Duodenal mucosa (tissue), 2 donors: ENCODE measurements around the gene SMYD3.

ENCODE experiments used
- H3K27ac ChIP-seq: one replicate; pipeline ENCODE4 v1.7.0; 2013; ENCODE audit warnings: low read depth, low read length
- H3K27me3 ChIP-seq, 2 donors: one replicate each; pipeline ENCODE4 v1.7.0; 2013; ENCODE audit warnings: low read length in 2 of 2, control low read depth in 1 of 2; ENCODE audit not compliant: insufficient read depth in 2 of 2, control insufficient read depth in 1 of 2
- H3K36me3 ChIP-seq, 2 donors: one replicate each; pipeline ENCODE4 v1.7.0; 2013; ENCODE audit warnings: low read length in 2 of 2, control low read depth in 1 of 2; ENCODE audit not compliant: insufficient read depth in 2 of 2, control insufficient read depth in 1 of 2
- H3K4me1 ChIP-seq, 2 donors: one replicate each; pipeline ENCODE4 v1.7.0; 2013; ENCODE audit warnings: low read length in 2 of 2, control low read depth in 1 of 2; ENCODE audit not compliant: insufficient read depth in 2 of 2, control insufficient read depth in 1 of 2
- H3K4me3 ChIP-seq, 2 donors: one replicate each; pipeline ENCODE4 v1.7.0; 2013; ENCODE audit warnings: low read length in 2 of 2, low read depth in 1 of 2
- H3K9ac ChIP-seq, 2 donors: one replicate each; pipeline ENCODE4 v1.7.0; 2013; ENCODE audit warnings: low read length in 2 of 2, low read depth in 1 of 2
- H3K9me3 ChIP-seq, 2 donors: one replicate each; pipeline ENCODE4 v1.7.0; 2013; ENCODE audit warnings: low read length in 2 of 2, control low read depth in 1 of 2; ENCODE audit not compliant: control insufficient read depth in 1 of 2

Gene SMYD3

DNA sequence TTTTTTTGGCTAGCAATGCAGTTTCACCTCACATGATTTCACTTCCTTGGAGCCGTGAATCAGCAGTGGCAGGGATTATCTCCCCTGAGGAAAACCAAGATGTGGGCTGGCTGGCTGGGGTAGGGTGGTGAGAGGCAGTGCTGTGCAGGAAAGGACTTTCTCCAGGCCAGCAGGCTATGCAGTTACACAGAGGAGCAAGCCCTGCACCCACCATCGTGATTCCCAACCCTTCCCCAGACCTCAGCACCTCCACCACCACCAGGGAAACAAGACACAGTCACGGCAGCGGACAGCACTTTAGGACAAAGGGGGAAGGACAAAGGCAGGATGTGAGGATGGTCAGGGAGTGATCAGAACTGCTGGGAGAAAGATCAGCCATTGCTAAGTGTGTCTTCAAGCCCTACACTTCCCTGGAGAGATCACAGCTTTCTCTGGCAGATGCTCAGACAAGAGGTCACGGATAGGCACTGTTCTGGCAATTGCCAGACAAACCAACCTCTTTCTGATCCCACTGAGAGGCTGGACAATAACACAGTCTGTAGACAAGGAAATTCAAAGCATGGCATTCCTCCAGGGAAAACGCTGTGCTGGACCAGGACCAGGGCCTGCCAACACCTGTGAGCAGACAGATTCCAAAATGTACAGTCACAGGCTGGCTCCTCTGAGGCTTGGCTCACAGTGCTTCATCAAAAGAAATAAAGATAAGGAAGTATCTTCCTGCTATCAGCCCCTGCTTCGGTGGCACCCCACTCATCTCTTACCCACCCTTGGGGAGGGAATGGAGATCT lies 509.4 kb downstream of the SMYD3 start:
- H3K27ac ChIP-seq = no peak overlapping the region
- H3K36me3 ChIP-seq = no peaks in the 10 kb centered on the region
- H3K27me3 ChIP-seq = no peaks in the 10 kb centered on the region
- H3K9me3 ChIP-seq = no peaks in the 10 kb centered on the region
- H3K9ac ChIP-seq = no peak overlapping the region
- no peaks in the 10 kb centered on the region for H3K4me1 ChIP-seq
- no peak overlapping the region for H3K4me3 ChIP-seq

DNA sequence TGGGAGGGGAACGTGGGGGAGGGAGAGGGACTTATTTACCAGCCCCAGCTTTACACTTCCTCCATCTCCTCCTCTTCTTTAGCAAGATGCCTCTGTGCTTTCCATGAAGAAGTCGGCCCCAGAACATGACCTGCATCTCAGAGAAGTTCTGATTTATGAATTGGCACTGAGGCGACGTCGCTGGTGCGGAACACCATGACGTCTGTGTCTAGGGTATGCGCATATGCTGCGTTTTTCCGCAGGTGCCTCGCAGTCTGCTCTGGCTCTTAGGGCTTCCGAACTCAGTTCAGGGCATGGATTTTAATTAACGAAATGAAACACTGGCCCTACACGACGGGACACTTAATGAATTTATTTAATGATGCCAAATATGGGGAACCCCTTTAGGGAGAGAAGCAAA lies 510.3 kb downstream of the SMYD3 start:
- Histone ChIP-seq H3K27ac (no peak overlapping the region), H3K4me1 (no peaks in the 10 kb centered on the region), H3K36me3 (no peaks in the 10 kb centered on the region), H3K4me3 (no peak overlapping the region), H3K27me3 (no peaks in the 10 kb centered on the region), H3K9ac (no peak overlapping the region), H3K9me3 (no peaks in the 10 kb centered on the region)

DNA sequence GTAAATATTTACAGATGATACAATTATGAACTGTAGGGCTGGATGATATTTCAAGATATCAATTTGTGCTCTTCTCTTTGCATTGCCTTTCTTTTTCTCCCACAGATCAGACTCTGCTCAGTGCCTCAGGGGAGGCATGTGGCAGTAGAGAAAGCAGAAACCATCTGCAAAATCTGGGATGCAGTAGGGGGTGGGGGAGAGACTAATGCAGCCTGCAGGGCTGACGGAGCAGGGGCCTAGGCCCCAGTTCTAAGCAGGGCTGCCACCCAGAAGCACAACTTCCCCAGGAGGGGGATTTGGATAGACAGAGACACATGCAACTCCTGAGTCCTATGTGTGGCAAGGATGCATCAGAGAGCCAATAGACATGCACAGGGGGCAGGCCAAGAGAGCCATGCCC lies 511.6 kb downstream of the SMYD3 start:
- no peak overlapping the region for H3K9ac ChIP-seq
- no peaks in the 10 kb centered on the region for H3K27me3 ChIP-seq
- H3K36me3 ChIP-seq = no peaks in the 10 kb centered on the region
- no peak overlapping the region for H3K4me3 ChIP-seq
- no peak overlapping the region for H3K27ac ChIP-seq
- peaks cover 2 to 7% of the 10 kb centered on the region in 2 donors for H3K4me1 ChIP-seq
- H3K9me3 ChIP-seq = no peaks in the 10 kb centered on the region

DNA sequence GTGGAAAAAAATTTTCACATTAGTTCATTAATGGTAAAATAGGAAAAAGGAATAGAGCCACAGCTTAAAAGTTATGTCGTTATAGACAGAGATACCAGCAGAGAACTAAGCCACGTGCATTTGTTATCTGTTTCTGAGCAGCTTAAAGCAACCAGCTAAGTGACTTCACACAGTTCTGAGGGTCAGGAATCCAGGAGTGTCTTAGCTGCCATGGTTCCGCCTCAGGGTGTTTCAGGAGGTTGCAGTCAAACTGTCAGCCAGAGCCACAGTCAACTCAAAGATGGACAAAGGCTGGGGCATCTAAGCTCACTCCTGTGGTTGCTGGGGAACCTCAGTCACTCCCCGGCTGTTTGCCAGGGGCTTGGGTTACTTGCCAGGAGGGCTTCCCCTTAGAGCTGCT lies 515.8 kb downstream of the SMYD3 start:
- Histone ChIP-seq H3K36me3 (no peaks in the 10 kb centered on the region), H3K4me3 (no peak overlapping the region), H3K9me3 (no peaks in the 10 kb centered on the region), H3K4me1 (peaks cover 8 to 16% of the 10 kb centered on the region in 2 donors), H3K9ac (no peak overlapping the region), H3K27me3 (no peaks in the 10 kb centered on the region), H3K27ac (no peak overlapping the region)

DNA sequence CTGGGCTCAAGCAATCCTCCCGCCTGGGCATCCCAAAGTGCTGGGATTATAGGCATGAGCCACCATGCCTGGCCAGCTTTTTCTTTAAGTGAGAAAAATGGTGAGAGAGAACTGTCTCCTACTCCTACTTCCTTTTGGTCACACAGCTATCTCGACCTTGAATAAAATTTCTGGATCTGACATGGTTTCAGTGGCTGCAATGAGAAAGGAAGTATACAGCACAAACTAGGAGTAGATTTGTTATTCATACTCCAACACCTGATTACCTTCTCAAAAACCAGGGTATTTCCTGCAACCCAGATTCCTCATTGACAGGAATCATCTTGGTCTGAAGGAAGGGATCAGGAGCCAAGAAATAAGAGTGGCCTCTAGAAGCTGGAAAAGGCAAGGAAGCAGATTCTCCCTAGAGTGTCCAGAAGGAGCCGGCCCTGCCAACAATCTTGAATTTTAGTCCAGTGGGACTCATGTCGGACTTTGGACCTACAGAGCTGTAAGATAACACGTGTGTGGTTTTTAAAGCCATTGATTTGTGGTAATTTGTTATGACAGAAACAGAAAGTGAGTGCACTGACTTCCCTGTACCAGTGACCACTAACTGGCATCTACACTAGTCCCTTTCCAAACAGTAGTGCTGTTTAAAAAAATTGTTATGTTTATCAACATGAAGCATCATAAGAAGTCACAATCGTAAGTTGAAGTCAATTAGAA lies 516.6 kb downstream of the SMYD3 start:
- H3K4me3 ChIP-seq = no peak overlapping the region
- H3K27me3 ChIP-seq = no peaks in the 10 kb centered on the region
- H3K9ac ChIP-seq = no peak overlapping the region
- peaks cover 8 to 16% of the 10 kb centered on the region in 2 donors for H3K4me1 ChIP-seq
- no peaks in the 10 kb centered on the region for H3K36me3 ChIP-seq
- H3K27ac ChIP-seq = no peak overlapping the region
- no peaks in the 10 kb centered on the region for H3K9me3 ChIP-seq

DNA sequence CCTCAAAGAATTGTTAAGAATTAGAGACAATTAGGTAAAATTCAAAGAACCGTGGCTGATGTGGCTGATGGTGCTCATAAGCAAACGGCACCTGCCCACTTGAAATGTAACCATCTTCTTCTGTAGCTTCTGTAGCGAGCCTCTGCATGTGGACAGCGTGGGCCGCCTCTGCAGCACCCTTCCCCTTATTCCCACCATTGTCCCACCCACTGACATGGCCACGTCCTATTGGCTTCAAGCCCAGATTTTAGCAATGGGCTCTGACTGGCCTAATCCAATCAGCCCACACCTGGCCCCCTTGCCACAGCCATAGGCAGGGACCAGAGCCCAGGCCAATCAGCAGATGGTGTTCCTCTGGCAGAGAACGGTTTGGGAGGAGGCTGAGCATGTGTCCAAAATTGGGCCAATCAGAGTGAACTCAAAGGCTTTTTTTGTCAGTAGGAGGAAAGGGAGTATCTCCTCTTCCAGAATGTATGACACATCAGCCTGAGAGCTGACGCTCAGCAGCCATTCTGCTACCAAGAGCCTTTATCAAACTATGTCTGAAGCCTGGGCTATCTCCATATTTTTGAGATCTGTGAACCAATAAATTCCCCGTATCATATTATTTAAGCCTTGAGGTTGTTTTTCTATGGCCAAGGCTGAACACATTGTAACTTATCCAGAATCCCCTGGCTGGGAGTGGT lies 518.5 kb downstream of the SMYD3 start:
- Histone ChIP-seq H3K4me1 (peaks cover 8 to 16% of the 10 kb centered on the region in 2 donors), H3K9me3 (no peaks in the 10 kb centered on the region), H3K4me3 (no peak overlapping the region), H3K27ac (no peak overlapping the region), H3K36me3 (no peaks in the 10 kb centered on the region), H3K9ac (no peak overlapping the region), H3K27me3 (no peaks in the 10 kb centered on the region)

DNA sequence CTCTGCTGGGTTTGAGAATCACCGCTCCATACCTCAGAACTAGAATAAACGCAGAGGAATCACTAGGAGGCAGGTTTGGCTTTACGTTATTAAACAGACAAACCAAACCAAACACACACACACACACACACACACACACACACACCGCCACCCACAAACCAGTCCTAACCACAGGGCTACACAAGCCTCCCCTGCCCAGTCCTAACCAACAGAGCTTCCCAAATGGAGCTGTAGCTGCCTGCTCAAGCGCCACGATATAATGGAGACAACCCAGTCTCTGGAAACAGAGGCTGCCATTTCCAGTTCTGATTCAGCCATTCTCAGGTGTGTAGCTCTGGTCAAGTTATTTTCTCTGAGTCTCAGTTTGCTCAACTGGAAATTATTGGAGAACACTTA lies 519.1 kb downstream of the SMYD3 start:
- Histone ChIP-seq H3K9me3 (no peaks in the 10 kb centered on the region), H3K4me3 (no peak overlapping the region), H3K27ac (no peak overlapping the region), H3K27me3 (no peaks in the 10 kb centered on the region), H3K9ac (no peak overlapping the region), H3K4me1 (peaks cover 8 to 16% of the 10 kb centered on the region in 2 donors), H3K36me3 (no peaks in the 10 kb centered on the region)

DNA sequence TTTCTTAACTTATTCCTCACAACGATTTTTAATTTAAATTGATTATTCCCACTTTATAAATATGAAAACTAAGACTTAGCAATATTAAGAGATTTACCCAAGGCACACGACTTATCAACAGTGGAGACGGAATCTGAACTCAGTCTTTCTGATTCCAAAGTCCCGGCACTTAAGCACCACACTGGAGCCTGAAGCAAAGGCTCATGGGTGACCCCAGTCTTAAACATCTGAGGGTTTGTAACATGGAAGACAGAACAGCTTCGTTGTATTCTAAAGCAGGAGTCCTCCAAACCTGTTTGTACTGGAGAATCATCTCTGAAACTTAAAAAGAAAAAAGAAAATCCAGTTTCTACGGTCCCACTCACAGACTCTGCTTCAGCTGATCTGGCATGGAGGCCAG lies 519.5 kb downstream of the SMYD3 start:
- Histone ChIP-seq H3K27me3 (no peaks in the 10 kb centered on the region), H3K9me3 (no peaks in the 10 kb centered on the region), H3K27ac (no peak overlapping the region), H3K4me1 (peaks cover 8 to 16% of the 10 kb centered on the region in 2 donors), H3K9ac (no peak overlapping the region), H3K36me3 (no peaks in the 10 kb centered on the region), H3K4me3 (no peak overlapping the region)

DNA sequence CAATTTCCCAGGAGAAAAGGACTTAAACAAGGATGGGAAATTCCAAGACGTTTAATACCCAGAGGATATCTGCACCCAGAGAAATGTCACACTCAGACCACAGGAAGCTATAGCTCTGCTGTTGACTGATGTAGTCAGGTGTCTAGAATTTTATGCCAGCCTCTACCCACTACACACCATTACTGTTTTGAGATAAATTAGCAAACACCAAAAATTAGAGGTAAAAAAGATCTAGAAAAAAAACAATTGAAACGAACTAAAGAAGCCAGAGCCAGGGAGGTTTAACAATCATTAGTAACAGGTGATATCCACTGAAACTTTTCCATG lies 519.9 kb downstream of the SMYD3 start:
- Histone ChIP-seq H3K27ac (no peak overlapping the region), H3K4me1 (peaks cover 8 to 16% of the 10 kb centered on the region in 2 donors), H3K4me3 (no peak overlapping the region), H3K27me3 (no peaks in the 10 kb centered on the region), H3K9me3 (no peaks in the 10 kb centered on the region), H3K36me3 (no peaks in the 10 kb centered on the region), H3K9ac (no peak overlapping the region)
